ENCODE data around the gene CWF19L1.

Gene CWF19L1

DNA sequence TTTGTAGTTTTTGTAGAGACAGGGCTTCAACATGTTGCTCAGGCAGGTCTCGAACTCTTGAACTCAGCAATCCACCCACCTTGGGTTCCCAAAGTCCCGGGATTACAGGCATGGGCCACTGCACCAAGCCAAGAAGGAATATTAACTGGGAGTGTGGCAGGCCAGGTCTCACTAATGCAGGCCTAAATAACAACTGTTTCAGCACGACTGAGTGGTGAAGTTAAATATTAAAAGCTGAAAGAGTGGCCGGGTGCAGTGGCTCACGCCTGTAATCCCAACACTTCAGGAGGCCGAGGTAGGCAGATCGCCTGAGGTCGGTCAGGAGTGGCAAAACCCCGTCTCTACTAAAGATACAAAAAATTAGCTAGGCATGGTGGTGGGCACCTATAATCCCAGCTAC, 59.2 kb downstream of the CWF19L1 start:
- CTCF ChIA-PET, result no interaction called here
- DNase-seq (ENCODE audit: low read depth, low spot score), result no peak
- H3K4me3 ChIP-seq (ENCODE audit: low read depth, low read length), result no peak overlapping the region
- POLR2A ChIA-PET, result no interaction called here
- TF ChIP-seq, protein P1, sequence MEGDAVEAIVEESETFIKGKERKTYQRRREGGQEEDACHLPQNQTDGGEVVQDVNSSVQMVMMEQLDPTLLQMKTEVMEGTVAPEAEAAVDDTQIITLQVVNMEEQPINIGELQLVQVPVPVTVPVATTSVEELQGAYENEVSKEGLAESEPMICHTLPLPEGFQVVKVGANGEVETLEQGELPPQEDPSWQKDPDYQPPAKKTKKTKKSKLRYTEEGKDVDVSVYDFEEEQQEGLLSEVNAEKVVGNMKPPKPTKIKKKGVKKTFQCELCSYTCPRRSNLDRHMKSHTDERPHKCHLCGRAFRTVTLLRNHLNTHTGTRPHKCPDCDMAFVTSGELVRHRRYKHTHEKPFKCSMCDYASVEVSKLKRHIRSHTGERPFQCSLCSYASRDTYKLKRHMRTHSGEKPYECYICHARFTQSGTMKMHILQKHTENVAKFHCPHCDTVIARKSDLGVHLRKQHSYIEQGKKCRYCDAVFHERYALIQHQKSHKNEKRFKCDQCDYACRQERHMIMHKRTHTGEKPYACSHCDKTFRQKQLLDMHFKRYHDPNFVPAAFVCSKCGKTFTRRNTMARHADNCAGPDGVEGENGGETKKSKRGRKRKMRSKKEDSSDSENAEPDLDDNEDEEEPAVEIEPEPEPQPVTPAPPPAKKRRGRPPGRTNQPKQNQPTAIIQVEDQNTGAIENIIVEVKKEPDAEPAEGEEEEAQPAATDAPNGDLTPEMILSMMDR (IDR thresholded peaks at IDR 0.05; ENCODE audit: insufficient read depth, low read length, missing control alignments), result no peak

DNA sequence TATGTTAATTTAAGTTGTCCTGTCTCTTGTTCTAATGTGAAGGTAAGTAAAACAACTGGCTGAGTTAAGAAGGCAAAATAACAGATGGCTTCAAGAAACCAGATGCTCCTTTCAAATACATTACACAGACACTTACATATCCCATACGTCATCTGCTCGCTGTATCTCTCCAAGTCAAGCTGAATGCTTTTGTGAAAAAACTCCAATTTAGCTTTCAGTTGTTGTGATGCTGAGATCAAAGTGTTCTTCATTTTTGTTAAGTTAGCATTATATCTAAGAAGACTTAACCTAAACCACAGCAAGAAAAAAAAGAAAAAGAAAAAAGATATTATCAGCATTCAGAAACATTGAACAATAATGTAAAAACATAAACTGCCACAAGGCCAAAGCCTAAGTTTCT, 63.1 kb downstream of the CWF19L1 start:
- ChIA-PET POLR2A (no interaction called here), CTCF (interaction anchor here (1.0 to 1.1 kb wide), 2 partner anchors 36 to 55 kb away, joined by 3 read pairs; no protein-coding TSS in a partner anchor)
- no peak for DNase-seq (ENCODE audit: low read depth, low spot score)
- H3K4me3 ChIP-seq (ENCODE audit: low read depth, low read length), result no peak overlapping the region
- TF ChIP-seq, protein P1 (IDR thresholded peaks at IDR 0.05; ENCODE audit: insufficient read depth, low read length, missing control alignments), result no peak

DNA sequence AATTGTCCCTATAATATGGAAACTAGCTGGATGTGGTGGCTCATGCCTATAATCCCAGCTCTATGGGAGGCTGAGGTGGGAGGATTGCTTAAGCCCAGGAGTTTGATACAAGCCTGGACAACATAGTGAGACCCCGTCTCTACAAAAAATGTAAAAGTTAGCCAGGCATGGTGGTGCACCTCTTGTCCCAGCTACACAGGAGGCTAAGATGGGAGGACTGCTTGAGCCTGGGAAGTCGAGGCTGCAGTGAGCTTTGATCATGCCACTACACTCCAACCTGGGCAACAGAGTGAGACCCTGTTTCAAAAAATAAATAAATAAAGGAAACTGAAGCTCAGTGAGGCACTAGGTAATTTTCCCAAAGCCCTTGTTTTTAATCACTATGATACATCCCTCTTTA, 65.9 kb downstream of the CWF19L1 start:
- H3K4me3 ChIP-seq (ENCODE audit: low read depth, low read length), result no peak overlapping the region
- DNase-seq (ENCODE audit: low read depth, low spot score), result no peak
- CTCF ChIA-PET, result interaction anchor here (0.7 to 1.2 kb wide), 2 partner anchors 13 to 16 kb away, joined by 3 to 5 read pairs; partner anchors contain the start of gene ERLIN1
- POLR2A ChIA-PET, result no interaction called here
- TF ChIP-seq, protein P1 (IDR thresholded peaks at IDR 0.05; ENCODE audit: insufficient read depth, low read length, missing control alignments), result no peak

DNA sequence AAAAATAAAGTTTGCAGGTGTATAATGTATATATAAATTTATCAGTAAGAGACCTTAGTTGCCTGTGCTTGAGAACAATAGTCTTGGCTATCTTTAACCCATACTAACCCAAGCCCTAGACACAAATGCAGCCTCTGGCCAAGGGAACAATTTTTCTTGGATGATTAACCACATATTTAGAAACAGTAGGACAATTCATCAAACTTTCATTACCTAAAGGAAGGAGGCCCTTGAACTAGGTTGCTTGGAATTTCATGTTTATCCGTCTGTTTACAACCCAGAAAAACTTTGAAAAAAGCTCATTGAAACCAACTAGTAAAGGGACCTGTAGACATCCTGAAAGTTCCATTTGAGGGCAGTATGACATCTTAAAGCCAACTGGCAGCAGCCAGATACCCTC, 72.7 kb downstream of the CWF19L1 start:
- TF ChIP-seq, protein P1 (IDR thresholded peaks at IDR 0.05; ENCODE audit: insufficient read depth, low read length, missing control alignments), result no peak
- ChIA-PET POLR2A (no interaction called here), CTCF (interaction anchor here (1.1 kb wide), 1 partner anchor 24 kb away, joined by 4 read pairs; no protein-coding TSS in a partner anchor)
- H3K4me3 ChIP-seq (ENCODE audit: low read depth, low read length), result no peak overlapping the region
- no peak for DNase-seq (ENCODE audit: low read depth, low spot score)

DNA sequence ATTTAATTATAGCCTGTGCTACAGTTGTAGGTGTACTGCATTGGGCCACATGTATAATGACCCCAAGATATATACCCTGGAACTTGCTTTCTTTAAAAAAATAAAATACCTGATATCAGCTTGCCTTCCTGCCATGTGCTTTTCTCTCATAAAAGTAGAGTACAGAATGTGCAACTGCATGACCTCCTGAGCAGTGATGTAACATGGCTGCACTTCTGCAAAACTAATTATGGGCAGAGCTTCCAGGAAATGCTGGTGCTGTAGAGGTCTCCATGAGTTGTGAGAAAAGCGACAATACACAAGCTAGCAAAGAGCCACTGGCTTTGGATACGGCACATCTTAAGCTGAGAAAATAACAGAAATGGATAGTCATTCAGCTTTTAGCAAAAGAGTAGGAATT, 75.1 kb downstream of the CWF19L1 start:
- CTCF ChIA-PET, result interaction anchor here (1.1 to 1.2 kb wide), 2 partner anchors 346 to 348 kb away, joined by 3 read pairs; no protein-coding TSS in a partner anchor
- DNase-seq (ENCODE audit: low read depth, low spot score), result no peak
- no peak overlapping the region for H3K4me3 ChIP-seq (ENCODE audit: low read depth, low read length)
- POLR2A ChIA-PET, result no interaction called here
- TF ChIP-seq, protein P1 (IDR thresholded peaks at IDR 0.05; ENCODE audit: insufficient read depth, low read length, missing control alignments), result no peak

DNA sequence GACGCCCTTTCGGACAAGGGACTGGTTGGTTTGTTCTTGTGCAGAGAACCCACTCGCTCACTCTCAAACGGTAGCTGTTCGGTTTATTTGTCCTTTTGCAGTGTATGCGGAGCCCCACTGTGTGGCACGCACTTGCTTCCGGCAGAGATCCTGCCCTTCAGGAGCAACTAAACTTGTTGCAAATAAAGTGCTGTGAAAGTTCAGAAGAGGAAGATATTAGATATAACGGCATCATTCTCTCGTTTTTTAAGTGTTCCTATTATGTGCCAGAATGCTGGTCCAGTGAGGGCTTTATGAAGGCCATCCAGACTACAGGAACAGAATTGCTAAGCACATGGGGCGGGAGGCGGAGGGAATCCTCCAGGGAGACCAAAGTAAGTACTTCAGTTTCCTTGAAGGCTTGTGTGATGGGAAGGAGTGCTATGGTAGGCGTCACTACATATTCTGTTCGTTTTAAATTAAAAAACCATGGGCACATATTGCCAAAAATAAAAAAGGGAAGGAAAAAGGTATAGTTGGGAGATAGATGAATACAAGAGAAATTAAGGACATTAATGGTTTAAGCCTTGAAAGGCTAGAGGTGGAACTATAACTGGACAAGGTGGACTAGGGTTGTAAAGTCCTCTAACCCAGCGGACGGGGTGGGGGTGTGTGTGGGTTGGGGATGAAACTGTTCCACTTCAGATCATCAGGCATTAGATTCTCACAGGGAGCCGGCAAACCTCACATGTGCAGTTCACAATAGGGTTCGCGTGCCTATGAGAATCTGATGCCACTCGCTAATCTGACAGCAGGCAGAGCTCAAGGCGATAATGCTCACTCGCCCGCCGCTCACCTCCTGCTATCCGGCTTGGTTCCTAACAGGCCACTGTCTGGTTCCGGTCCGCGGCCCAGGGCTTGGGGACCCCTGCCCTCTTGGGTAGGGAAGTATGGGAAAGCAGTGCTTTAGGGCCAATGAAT, 80.9 kb downstream of the CWF19L1 start:
- no peak for DNase-seq (ENCODE audit: low read depth, low spot score)
- CTCF ChIA-PET, result interaction anchor here (1.6 to 3.1 kb wide), 3 partner anchors 15 to 341 kb away, joined by 5 to 15 read pairs (median 9); no protein-coding TSS in a partner anchor
- TF ChIP-seq, protein P1 (IDR thresholded peaks at IDR 0.05; ENCODE audit: insufficient read depth, low read length, missing control alignments), result no peak
- peak overlapping the region; percentile 89 for H3K4me3 ChIP-seq (ENCODE audit: low read depth, low read length)
- POLR2A ChIA-PET, result no interaction called here
